GM10847 (cell line): Measurements from ENCODE around the gene RHOV.

Experiments used
- POLR2A ChIP-seq: IDR thresholded peaks from 2 replicates; pipeline ENCODE4 v1.6.1; 2011; ENCODE audit not compliant: insufficient read length; ENCODE audit errors: extremely low read depth

RHOV gene

DNA sequence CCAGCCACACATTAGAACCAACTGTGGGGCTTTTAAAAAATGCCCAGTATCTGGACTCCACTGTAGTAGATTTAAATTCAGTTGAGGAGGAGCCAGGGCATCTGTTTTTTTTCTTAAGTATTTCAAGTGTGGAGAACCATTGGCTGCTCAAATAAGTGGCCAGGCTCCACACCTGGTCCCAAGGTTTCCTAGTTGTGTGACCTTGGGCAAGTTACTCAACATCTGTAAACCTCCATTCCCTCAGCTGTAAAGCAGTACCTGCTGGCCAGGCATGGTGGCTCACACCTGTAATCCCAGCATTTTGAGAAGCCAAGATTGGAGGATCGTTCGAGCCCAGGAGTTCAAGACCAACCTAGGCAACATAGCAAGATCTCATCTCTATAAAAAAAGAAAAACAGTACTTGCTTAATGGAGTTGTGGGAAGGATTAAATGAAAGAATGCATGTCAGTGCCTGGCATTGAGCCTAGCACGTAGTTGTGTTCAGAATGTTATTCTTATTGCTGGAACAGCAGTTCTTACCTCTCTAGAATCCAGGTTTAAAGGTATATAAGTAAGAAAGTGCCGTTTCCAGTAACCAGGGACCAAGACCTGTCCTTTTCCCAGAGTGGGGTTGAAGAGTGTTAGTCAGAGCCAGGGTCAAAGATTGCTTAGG, 47.5 kb downstream of the RHOV start:
- no peak for TF ChIP-seq POLR2A

DNA sequence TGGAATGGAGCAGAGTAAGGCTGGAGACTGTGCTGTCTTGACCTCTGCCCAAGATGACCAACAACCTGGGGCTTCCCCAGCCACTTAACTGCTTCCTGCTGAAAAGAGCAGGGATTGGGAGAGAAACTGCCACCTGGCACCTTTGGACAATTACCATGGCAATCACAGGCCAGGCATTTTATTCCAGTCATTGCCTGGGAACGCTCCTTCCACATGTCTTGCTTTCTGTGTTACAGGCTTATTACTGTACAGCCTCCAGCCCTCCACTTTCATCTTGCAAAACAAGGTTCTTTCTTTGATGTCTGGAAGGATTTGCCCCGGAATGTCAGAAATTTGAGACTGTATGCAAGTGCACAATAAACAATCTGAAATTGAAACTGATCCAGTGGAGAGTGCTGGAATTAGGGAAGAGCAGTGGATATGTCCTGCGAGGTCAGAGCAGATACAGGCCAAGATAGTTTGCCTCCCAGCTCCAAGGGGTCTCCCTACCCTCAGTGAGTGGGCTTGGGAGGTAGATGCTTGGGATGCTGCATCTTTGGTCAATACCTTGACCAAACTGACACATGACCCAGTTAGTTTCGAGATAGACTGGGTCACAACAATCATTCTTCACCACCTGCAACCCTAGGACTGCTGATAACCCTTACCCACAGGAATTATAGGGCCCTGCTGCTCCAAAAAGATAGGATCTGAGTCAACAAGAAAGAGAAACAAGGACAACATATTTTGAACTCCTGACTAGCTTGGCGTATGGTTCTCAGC, 48.2 kb downstream of the RHOV start:
- TF ChIP-seq POLR2A: no peak

DNA sequence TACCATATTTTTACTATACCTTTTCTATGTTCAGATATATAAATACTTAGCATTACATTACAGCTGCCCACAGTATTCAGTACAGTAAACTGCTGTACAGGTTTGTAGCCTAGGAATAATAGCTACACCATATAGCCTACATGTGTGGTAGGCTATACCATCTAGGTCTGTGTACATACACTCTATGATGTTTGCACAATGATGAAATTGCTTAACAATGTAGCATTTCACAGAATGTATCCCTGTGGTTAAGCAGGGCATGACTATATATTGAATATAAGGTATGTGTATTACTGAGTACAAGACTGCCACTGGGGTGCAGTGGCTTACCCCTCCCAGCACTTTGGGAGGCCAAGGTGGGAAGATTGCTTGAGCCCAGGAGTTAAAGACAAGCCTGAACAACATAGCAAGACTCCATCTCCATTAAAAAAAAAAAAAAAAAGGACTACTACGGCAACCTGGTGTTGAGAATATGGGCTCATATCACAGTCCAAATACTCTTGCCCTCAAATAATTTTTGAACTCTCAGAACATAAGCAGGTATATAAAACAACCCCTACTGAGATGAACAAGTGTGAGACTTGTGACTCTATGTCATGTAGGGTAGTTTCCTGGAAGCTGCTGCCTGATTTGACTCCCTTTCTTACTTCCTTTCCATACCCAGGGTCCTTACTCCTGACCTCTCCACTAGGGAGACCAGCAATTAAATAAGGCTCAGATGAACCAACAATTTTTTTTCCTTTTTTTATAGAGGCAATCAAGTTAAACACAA, 50.3 kb downstream of the RHOV start:
- TF ChIP-seq POLR2A: no peak
